MV-4-11 (cell line): ENCODE data around the gene KCNIP3.
"Not testable (repeated sequence)": the region's sequence is repeated elsewhere in the genome, so short reads cannot be mapped to it uniquely, and the experiment has no call there.

ENCODE experiments used
- DNase-seq: peaks from one replicate; lab custom pipeline; 2025; lab: John Stamatoyannopoulos, UW

KCNIP3 gene

GRCh38 chr2:95385570-95385984, 88.4 kb downstream of the KCNIP3 start:
- no peak for DNase-seq

DNA sequence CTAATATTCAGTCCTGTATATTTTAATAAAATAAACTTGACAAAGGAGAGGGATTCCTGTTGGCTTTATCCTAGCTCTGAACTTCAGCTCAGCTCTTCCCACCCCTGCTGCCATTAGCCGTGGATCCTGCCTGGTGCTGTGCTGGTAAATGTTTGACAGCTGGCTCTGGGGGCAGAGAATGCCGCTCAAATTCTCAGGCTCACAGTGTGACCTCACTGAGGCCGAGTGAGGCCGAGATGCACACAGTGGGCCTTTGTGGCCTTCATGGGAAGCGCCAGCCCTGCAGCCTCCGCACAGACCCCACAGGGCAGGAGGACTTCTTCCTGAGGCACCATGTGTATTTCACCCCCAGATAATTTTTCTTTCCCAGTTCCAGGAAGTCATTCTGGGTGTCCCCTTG, 88.9 kb downstream of the KCNIP3 start:
- no peak for DNase-seq

DNA sequence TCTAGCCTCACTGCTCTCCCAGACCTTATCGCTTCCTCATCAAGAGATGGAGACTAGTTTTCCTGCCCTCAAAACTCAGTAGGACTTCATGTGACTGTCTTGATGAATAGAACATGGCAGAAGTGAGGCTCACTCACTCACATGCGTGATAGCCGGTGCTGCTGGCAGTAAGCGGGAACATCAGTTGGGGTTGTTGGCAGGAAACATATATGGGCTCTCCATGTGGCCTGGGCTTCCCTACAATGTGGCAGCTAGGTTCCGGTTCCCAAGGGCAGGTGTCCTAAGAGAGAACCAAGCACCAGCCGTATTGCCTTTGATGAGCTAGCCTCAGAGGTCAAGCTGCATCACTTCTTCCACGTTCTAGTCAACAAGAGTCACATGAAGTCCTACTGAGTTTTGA, 90.2 kb downstream of the KCNIP3 start:
- no peak for DNase-seq

GRCh38 chr2:95388091-95388692, 91.0 kb downstream of the KCNIP3 start:
- no peak for DNase-seq

- no peak for DNase-seq
Measured at GRCh38 chr2:95388856-95389244, 91.7 kb downstream of the KCNIP3 start.

DNA sequence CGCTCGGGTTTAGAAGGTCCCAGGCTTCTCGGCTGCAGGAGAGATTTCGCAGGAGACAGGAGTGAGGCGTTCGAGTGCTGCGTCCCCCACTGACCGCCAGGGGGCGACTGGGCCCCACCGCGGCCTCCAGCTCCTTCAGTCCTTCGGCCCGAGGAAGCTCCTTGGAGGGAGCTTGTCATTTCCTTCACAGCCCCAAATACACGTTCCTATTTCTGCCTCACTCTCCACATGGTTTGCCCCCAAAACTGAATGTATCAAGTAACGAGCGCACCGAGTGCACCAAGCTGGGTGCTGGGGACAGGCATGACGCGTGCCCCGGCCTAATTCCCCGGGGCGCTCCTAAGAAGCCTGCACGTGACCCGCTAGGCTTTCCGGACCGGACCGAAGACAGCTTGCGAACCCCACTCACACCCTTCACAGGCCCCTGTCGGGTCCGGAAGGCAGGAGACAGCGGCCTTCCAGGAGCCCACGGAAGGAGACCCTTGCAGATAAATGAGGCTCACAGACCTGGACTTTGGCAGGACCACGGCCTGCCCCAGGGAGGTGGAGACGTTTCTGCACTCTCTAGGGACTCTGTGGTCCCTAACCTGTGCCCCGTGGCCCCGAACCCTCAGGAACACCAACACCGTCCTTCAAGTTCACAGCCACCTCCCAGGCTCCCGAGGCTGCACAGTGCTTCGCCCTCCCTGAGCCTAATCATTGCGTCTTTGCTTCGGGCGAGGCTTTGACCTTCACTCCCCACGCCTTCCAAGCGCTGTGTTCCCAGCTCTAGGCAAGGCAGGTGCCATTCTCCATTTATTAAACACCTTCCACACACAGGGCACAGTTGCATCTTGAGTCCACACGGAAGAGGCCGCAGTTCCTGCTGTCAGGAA, 92.3 kb downstream of the KCNIP3 start:
- DNase-seq: peak; percentile 24

DNA sequence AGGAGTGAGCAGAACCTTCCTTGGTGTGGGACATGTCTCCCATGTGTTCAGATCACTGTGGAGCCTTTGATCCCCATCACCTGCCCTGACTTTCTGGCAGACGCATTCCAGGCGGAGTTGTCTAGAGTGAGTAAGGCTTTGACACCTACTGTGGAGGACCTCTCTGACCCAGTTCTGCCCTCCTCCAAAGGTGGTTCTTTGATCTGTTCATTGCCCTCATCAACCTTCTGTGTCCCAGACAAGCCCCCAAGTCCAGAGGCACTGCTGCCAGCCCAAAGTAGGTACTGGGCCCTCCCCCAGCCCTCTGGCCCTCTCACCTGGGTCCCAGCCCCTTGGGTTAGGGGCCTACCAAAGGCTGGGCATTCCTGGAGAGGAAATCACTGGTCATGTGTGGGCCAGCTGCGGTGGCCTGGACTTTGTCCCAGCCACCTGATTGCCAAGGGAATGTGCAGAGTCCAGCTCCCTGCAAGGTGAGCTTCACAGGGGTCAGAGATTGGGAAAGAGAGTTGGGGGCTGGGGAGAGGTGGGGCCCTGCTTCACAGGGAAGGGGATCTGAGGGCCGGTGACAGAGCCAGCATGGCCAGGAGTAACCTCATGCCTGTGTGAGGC, 93.2 kb downstream of the KCNIP3 start:
- no peak for DNase-seq

- no peak for DNase-seq
Measured at GRCh38 chr2:95390881-95391321, 93.8 kb downstream of the KCNIP3 start.

- DNase-seq: no peak
Measured at GRCh38 chr2:95391641-95392310, 94.6 kb downstream of the KCNIP3 start.

DNA sequence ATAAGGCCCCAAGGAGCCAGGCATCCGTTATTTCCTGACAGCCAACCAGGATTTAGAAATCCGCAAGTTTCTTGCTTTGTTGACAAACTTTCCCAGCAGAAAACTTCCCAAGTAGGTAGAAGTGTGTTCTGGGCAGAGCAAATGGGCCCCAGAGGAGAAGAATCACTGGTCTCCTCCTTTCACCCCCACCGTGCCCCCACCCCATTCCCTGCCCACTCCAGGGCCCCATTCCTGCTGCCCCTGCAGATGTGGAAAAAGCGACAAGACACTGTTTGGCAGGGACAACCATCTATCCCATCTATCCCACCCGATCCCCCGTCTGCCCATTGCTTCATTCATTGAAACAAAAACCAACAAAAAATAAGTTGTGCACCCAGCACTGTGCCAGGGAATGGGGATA, 95.2 kb downstream of the KCNIP3 start:
- DNase-seq: no peak

- no peak for DNase-seq
Measured at GRCh38 chr2:95392730-95393455, 95.7 kb downstream of the KCNIP3 start.

DNA sequence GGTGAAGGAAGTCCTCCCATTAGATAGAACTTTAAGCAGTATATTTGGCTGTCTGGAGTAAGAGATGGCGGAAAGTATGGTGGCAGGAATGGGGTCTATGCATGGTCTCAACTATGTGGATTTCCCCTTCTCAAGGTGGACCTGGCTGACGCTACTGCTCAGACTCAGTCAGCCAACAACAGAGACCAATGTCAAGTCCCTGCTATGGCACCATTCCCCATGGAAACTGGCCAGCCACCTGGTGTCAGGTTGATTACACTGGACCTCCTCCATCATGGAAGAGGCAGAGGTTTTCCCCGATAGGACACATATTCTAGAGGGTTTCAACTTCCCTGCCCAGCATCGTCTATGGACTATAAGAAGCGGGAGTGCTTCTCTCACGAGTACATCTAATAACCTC, 96.8 kb downstream of the KCNIP3 start:
- DNase-seq: no peak

GRCh38 chr2:95399061-95399460, 101.9 kb downstream of the KCNIP3 start:
- DNase-seq: no peak

- DNase-seq: no peak
Measured at GRCh38 chr2:95401480-95401879, 104.3 kb downstream of the KCNIP3 start.

DNA sequence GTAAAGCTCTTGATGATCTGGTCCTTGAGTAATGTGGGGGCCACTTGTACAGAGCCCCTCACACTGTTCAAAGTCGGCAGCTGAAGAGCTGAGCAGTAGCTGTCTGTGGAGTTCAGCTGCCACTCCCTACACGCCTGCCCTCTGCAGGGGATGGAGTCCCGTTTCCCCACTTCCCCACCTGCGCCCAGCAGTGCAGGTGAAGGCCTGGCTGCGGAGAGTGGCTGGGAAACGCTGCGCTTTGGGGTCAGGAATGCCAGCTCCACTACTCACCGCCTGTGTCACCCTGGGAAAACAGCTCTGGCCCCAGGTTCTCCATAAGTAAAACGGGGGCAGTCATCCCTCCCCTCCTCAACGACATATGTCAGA, 104.8 kb downstream of the KCNIP3 start:
- DNase-seq: not testable (repeated sequence)

DNA sequence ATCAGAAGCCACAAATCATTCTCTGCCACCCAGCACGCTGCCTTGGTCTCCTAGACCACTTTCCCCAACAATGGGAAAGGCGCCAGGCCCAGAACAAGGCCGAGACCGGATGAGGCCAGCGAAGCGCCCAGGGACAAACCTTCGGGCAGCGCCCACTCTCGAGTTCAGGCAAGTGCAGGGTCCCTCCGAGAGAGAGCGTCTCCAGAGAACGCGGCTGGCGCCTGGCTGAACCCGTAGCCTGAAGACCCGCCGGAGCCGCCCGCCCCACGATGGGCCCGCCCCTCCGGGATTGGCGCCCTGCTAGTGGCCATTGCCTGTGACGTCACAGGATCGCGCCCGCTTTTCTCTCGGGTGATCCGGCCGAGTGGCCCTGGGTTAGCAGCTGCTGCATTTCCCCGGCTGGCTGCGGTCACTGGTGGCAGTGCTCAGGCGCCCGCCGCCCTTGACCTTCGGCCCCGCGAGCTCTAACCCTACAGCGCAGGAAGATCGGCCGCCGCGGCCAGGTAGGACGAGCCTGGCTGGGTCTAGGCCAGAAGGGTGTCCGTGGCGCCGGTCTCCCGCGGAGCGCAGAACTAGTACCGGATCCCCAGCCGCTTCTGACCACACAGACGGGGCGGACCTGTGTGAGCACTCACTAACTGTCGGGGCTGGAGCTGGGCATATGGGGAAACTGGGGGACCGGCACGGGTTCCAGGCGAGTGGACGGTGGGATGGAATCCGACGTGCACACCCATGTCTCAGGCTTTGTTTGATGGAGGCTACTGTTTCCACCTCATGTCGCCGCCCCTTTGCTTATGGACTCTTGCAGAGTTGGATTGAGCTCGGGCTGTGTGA, 105.4 kb downstream of the KCNIP3 start, which contains the start of gene FAHD2A:
Gene FAHD2A (plus strand): TSS at position 339 of the 834 bp plus-strand sequence. CDS start 2,851 bp downstream, outside the sequence.
- DNase-seq: peak; percentile 84

GRCh38 chr2:95403204-95403721, 106.1 kb downstream of the KCNIP3 start:
- DNase-seq: peak; percentile 65

DNA sequence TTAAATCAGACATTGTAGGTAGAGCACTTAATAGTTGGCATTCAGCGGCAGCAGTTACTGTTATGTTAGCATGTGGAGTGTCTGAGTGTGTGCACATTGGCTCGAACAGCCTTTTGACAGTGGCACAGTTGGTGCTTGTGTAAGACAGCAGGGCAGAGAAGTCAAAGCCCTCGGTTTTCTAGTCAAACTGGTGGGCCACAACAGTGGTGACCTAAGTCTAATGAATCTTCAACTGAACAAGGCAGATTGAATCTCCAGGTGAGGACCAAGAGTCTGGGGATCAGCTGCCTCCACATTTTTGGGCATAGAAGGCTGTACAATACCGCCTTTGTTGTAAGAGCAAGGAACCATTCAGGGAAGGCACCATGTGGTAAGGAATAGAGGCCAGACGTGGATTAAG, 106.7 kb downstream of the KCNIP3 start:
- not testable (repeated sequence) for DNase-seq

GRCh38 chr2:95404676-95405075, 107.5 kb downstream of the KCNIP3 start:
- DNase-seq: not testable (repeated sequence)

DNA sequence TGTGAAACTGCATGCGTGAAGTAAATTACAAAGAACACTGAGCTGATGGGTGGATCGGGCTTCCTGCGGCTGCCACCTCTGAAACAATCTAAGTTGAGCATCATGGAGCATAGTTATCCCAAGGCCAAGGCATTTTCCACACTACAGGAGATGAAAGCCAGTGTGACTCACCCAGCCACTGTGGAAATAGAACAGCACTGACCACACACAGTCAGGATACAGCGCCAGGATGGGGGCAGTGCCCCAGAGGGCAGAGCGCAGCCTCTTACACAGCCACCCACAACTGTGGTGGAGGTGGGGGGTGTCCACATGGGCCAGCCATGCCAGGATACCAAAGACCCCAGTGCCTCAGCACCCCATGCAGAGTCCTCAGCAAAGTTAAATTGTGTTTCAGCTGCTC, 114.1 kb downstream of the KCNIP3 start:
- DNase-seq: not testable (repeated sequence)
